ENCODE data around the gene FASTKD2. TPM values are rescaled to one million over a fixed set of nuclear protein-coding genes. Genes with fewer than 3 reads are reported as not detected.

FASTKD2 gene
- total and polyA plus RNA-seq, 3 donors from 2014 or later = 15.5 to 28.3 (median 25.0) TPM

- Histone ChIP-seq H3K36me3 (ENCODE audit: low read depth, missing control alignments) (no peaks in the 10 kb centered on the region), H3K27ac (peak overlapping the region; percentile 90 to 91), H3K27me3 (no peaks in the 10 kb centered on the region), H3K9me3 (no peaks in the 10 kb centered on the region), H3K4me3 (peak overlapping the region; percentile 83 to 95), H3K4me1 (peaks cover 11% of the 10 kb centered on the region)
- intact Hi-C loops (cut with DNase I; ENCODE audit: low total_unique reads) = no loop called here
- no peak for DNase-seq
- TF ChIP-seq POLR2A (IDR thresholded peaks at IDR 0.05) (no peak), CTCF (IDR thresholded peaks at IDR 0.05) (no peak)
- 25 to 31% methylated on average over 12 of the region's 12 CpGs for WGBS, 2 donors
Measured at GRCh38 chr2:206766057-206766930, 888 bp downstream of the FASTKD2 start.

GRCh38 chr2:206774871-206775270, 9.5 kb downstream of the FASTKD2 start:
- Histone ChIP-seq H3K27ac (no peak overlapping the region), H3K9me3 (no peaks in the 10 kb centered on the region), H3K36me3 (ENCODE audit: low read depth, missing control alignments) (no peaks in the 10 kb centered on the region), H3K27me3 (no peaks in the 10 kb centered on the region), H3K4me3 (no peak overlapping the region), H3K4me1 (no peaks in the 10 kb centered on the region)
- WGBS, 2 donors = 82 to 95% methylated on average over 1 of the region's 1 CpG
- intact Hi-C loops (cut with DNase I; ENCODE audit: low total_unique reads) = no loop called here
- TF ChIP-seq POLR2A (IDR thresholded peaks at IDR 0.05) = no peak
- no peak for TF ChIP-seq CTCF (IDR thresholded peaks at IDR 0.05)
- no peak for DNase-seq

GRCh38 chr2:206776432-206776831, 11.0 kb downstream of the FASTKD2 start:
- Histone ChIP-seq H3K27me3 (no peaks in the 10 kb centered on the region), H3K9me3 (no peaks in the 10 kb centered on the region), H3K27ac (no peak overlapping the region), H3K4me1 (no peaks in the 10 kb centered on the region), H3K4me3 (no peak overlapping the region), H3K36me3 (ENCODE audit: low read depth, missing control alignments) (no peaks in the 10 kb centered on the region)
- TF ChIP-seq POLR2A (IDR thresholded peaks at IDR 0.05) (no peak), CTCF (IDR thresholded peaks at IDR 0.05) (no peak)
- intact Hi-C loops (cut with DNase I; ENCODE audit: low total_unique reads) = no loop called here
- no peak for DNase-seq

- intact Hi-C loops (cut with DNase I; ENCODE audit: low total_unique reads) = no loop called here
- Histone ChIP-seq H3K4me1 (no peaks in the 10 kb centered on the region), H3K27me3 (no peaks in the 10 kb centered on the region), H3K4me3 (no peak overlapping the region), H3K27ac (no peak overlapping the region), H3K36me3 (ENCODE audit: low read depth, missing control alignments) (no peaks in the 10 kb centered on the region), H3K9me3 (no peaks in the 10 kb centered on the region)
- no peak for TF ChIP-seq CTCF (IDR thresholded peaks at IDR 0.05)
- no peak for TF ChIP-seq POLR2A (IDR thresholded peaks at IDR 0.05)
- no peak for DNase-seq
- 95 to 100% methylated on average over 2 of the region's 2 CpGs for WGBS, 2 donors
Measured at GRCh38 chr2:206780671-206781070, 15.3 kb downstream of the FASTKD2 start.

- H3K4me1 ChIP-seq = no peaks in the 10 kb centered on the region
- TF ChIP-seq CTCF (IDR thresholded peaks at IDR 0.05) (no peak), POLR2A (IDR thresholded peaks at IDR 0.05) (no peak)
- H3K36me3 ChIP-seq (ENCODE audit: low read depth, missing control alignments) = no peaks in the 10 kb centered on the region
- no peaks in the 10 kb centered on the region for H3K9me3 ChIP-seq
- no peak for DNase-seq
- H3K27me3 ChIP-seq = no peaks in the 10 kb centered on the region
- no peak overlapping the region for H3K4me3 ChIP-seq
- intact Hi-C loops (cut with DNase I; ENCODE audit: low total_unique reads) = no loop called here
- H3K27ac ChIP-seq = no peak overlapping the region
- WGBS, 2 donors = 89 to 93% methylated on average over 2 of the region's 2 CpGs
Measured at GRCh38 chr2:206783718-206784117, 18.3 kb downstream of the FASTKD2 start.

Measured in testis (tissue), 3 donors.